ENCODE measurements around the gene GMDS.

- TF ChIP-seq, protein P1, sequence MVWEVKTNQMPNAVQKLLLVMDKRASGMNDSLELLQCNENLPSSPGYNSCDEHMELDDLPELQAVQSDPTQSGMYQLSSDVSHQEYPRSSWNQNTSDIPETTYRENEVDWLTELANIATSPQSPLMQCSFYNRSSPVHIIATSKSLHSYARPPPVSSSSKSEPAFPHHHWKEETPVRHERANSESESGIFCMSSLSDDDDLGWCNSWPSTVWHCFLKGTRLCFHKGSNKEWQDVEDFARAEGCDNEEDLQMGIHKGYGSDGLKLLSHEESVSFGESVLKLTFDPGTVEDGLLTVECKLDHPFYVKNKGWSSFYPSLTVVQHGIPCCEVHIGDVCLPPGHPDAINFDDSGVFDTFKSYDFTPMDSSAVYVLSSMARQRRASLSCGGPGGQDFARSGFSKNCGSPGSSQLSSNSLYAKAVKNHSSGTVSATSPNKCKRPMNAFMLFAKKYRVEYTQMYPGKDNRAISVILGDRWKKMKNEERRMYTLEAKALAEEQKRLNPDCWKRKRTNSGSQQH (CRISPR knock-in tag; IDR thresholded peaks at IDR 0.05; ENCODE audit: low read depth) = no peak
- TF ChIP-seq HIVEP1 (CRISPR knock-in tag; IDR thresholded peaks at IDR 0.05) (no peak), TAF1 (CRISPR knock-in tag; IDR thresholded peaks at IDR 0.05) (no peak), RAD51 (IDR thresholded peaks at IDR 0.05; ENCODE audit: borderline replicate concordance) (no peak), ZNF441 (CRISPR knock-in tag; IDR thresholded peaks at IDR 0.05; ENCODE audit: borderline replicate concordance) (no peak), ZNF367 (CRISPR knock-in tag; IDR thresholded peaks at IDR 0.05; ENCODE audit: borderline replicate concordance) (no peak), NFE2 (CRISPR knock-in tag; IDR thresholded peaks at IDR 0.05) (no peak), ZNF782 (CRISPR knock-in tag; IDR thresholded peaks at IDR 0.05; ENCODE audit: borderline replicate concordance) (no peak), ZFP36L2 (CRISPR knock-in tag; IDR thresholded peaks at IDR 0.05) (no peak), KAT2B (IDR thresholded peaks at IDR 0.05; ENCODE audit: borderline replicate concordance, low read depth, low read length) (no peak)
- TF ChIP-seq, protein P2, sequence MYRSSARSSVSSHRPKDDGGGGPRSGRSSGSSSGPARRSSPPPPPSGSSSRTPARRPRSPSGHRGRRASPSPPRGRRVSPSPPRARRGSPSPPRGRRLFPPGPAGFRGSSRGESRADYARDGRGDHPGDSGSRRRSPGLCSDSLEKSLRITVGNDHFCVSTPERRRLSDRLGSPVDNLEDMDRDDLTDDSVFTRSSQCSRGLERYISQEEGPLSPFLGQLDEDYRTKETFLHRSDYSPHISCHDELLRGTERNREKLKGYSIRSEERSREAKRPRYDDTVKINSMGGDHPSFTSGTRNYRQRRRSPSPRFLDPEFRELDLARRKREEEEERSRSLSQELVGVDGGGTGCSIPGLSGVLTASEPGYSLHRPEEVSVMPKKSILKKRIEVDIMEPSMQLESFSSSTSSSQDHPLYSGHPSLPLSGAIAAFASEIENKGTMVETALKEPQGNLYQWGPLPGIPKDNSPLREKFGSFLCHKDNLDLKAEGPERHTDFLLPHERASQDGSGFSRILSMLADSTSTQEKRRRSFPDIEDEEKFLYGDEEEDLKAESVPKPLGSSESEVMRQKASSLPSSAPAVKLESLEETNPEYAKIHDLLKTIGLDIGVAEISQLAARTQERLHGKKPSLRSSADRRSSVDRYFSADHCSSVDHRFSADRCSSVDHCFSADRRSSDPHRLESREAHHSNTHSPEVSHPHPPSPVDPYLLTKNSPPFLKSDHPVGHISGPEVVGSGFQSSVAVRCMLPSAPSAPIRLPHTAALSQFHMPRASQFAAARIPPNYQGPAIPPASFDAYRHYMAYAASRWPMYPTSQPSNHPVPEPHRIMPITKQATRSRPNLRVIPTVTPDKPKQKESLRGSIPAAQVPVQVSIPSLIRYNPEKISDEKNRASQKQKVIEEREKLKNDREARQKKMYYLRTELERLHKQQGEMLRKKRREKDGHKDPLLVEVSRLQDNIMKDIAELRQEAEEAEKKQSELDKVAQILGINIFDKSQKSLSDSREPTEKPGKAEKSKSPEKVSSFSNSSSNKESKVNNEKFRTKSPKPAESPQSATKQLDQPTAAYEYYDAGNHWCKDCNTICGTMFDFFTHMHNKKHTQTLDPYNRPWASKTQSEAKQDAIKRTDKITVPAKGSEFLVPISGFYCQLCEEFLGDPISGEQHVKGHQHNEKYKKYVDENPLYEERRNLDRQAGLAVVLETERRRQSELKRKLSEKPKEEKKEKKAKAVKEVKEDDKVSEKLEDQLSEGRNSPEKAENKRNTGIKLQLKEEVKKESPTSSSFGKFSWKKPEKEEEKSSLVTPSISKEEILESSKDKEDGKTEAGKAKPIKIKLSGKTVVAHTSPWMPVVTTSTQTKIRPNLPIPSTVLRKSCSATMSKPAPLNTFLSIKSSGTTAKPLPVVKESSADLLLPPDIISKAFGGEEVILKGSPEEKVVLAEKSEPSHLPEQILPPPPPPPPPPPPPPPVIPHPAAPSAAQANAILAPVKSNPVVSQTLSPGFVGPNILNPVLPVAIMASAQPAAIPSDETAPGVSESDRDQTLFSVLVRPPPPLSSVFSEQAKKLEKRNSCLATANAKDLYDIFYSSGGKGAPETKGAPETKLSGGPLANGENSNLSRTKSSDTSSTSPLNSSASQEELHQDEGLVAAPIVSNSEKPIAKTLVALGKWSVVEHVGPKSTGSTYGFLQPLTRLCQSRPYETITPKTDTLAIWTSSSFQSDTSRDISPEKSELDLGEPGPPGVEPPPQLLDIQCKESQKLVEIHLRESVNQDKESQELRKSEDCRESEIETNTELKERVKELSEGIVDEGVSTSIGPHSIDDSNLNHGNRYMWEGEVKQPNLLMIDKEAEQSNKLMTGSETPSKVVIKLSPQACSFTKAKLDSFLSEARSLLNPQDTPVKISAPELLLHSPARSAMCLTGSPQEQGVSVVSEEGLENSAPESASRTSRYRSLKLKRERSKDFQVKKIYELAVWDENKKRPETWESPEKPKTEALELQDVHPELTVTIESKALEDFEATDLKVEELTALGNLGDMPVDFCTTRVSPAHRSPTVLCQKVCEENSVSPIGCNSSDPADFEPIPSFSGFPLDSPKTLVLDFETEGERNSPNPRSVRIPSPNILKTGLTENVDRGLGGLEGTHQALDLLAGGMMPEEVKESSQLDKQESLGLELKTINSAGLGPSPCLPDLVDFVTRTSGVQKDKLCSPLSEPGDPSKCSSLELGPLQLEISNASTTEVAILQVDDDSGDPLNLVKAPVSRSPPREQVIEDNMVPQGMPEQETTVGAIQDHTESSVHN (CRISPR knock-in tag; IDR thresholded peaks at IDR 0.05) = no peak
Measured at GRCh38 chr6:1923449-1923848, 322.0 kb downstream of the GMDS start.
